Measurements from ENCODE around the gene EZR.

- no peak for TF ChIP-seq CTCF (conservative IDR thresholded peaks at IDR 0.05; ENCODE audit: low read length)
- TF ChIP-seq EZH2phosphoT487 (IDR thresholded peaks at IDR 0.05; ENCODE audit: borderline replicate concordance, low read depth, low read length): no peak
These were observed 3.3 kb downstream of the EZR start for GRCh38 chr6:158815907-158816306.

All from OCI-LY7 (cell line).